Sigmoid colon (tissue), 4 donors: ENCODE data around the gene PAK1.

ENCODE experiments used
- CTCF ChIP-seq, 4 experiments: fragments of 450-650 bp in 3 of 4; fragments of 200-600 bp in 1 of 4; IDR thresholded peaks; one replicate each; pipeline ENCODE4 v1.5.1; 2016 to 2019; ENCODE audit warnings: antibody characterized with exemption in 4 of 4, mild to moderate bottlenecking in 3 of 4, moderate library complexity in 2 of 4
- EP300 ChIP-seq, 4 donors: sonication (generic); formaldehyde crosslinking; IDR thresholded peaks; one replicate each; pipeline ENCODE4 v1.6.1; 2017; ENCODE audit warnings: antibody characterized with exemption in 4 of 4
- POLR2A ChIP-seq, 2 donors: fragments of 450-650 bp; IDR thresholded peaks; one replicate each; pipeline ENCODE4 v1.6.1; 2016; ENCODE audit warnings: antibody characterized with exemption in 2 of 2, mild to moderate bottlenecking in 2 of 2, moderate library complexity in 2 of 2
- POLR2AphosphoS5 ChIP-seq, 4 donors: sonication (generic); formaldehyde crosslinking; IDR thresholded peaks; one replicate each; pipeline ENCODE4 v1.6.1; 2017; ENCODE audit warnings: antibody characterized with exemption in 4 of 4

GRCh38 chr11:77346906-77347603 lies 126.8 kb downstream of the PAK1 start:
- TF ChIP-seq POLR2A (IDR thresholded peaks at IDR 0.05) (no peak), CTCF (IDR thresholded peaks at IDR 0.05) (no peak), EP300 (IDR thresholded peaks at IDR 0.05) (no peak), POLR2AphosphoS5 (IDR thresholded peaks at IDR 0.05) (no peak)
